HL-60/S4 treated with phorbol 12-myristate 13-acetate at 8.2 ng/mL for 4 days and 3 days (cell line): Measurements from ENCODE around the gene TM7SF2.
"Not testable (repeated sequence)": the region's sequence is repeated elsewhere in the genome, so short reads cannot be mapped to it uniquely, and the experiment has no call there.

Experiments
- in situ Hi-C: fragments of 300-500 bp; cut with MboI; formaldehyde crosslinking; loops from 2 replicates; pipeline ENCODE4 v1.15.0; 2022; ENCODE audit warnings: low sequenced_read_pairs

The TM7SF2 gene

DNA sequence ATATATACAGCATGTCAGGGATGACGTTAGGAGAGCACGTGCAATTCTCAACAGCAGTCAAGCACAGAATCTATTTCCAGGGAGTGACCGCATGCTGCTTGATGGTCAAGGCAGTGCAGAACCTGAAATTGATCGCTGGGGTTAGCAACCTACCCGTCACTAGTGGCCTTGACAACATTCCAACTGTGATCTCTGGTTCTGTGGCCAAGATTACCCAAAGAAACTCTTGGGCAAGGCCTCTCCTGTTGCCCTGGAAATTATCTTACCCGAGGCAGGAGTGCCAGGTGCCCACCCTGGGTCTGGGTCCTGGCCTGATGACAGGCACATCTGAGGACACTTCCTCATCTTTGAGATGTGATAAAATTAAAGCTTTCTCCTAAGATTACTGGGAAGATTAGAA is 2.2 kb downstream of the TM7SF2 start:
- in situ Hi-C loops: no loop called here

DNA sequence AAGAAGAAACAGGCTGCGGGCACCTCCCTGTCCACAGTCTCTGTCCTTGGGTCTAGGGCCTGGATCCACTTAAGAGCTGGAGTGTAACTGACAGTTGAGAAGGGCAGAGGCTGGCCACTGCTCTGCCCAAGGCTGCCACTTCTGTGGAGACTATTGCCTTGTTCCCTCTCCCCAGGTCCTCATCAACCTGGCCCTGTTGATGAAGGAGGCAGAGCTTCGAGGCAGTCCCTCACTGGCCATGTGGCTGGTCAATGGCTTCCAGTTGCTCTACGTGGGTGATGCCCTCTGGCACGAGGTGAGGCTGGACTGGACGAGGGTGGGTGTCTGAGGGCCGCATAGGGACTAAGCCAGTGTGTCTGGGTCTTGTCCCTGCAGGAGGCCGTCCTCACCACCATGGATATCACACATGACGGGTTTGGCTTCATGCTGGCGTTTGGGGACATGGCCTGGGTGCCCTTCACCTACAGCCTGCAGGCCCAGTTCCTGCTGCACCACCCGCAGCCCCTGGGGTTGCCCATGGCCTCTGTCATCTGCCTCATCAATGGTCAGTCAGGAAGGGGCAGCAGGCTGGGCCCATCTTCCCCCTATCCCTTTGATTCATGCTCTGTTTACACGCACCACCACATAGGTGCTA is 3.0 kb downstream of the TM7SF2 start:
- in situ Hi-C loops: no loop called here

DNA sequence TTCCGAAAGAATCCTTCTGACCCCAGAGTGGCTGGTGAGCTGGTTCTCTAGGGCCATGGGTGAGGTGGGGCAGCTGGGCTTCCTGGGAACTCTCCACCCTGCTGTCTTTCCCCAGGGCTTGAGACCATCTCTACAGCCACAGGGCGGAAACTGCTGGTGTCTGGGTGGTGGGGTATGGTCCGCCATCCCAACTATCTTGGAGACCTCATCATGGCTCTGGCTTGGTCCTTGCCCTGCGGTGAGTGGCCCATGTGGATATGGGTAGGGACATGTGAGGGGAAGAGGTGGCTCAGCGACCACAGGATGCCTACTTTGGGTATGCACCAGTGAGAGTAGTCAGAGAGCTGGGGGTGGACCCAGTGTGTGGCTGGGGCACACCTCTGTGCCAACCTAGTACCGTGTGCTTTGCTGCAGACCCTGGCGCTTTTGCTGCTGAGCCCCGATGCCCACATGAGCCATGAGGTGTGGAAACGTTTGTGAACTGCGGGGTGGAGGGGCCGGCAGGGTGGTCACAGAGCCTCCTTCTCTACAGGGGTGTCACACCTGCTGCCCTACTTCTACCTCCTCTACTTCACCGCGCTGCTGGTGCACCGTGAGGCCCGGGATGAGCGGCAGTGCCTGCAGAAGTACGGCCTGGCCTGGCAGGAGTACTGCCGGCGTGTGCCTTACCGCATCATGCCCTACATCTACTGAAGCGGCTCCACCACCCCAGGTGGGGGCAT is 3.9 kb downstream of the TM7SF2 start:
- in situ Hi-C loops: no loop called here

DNA sequence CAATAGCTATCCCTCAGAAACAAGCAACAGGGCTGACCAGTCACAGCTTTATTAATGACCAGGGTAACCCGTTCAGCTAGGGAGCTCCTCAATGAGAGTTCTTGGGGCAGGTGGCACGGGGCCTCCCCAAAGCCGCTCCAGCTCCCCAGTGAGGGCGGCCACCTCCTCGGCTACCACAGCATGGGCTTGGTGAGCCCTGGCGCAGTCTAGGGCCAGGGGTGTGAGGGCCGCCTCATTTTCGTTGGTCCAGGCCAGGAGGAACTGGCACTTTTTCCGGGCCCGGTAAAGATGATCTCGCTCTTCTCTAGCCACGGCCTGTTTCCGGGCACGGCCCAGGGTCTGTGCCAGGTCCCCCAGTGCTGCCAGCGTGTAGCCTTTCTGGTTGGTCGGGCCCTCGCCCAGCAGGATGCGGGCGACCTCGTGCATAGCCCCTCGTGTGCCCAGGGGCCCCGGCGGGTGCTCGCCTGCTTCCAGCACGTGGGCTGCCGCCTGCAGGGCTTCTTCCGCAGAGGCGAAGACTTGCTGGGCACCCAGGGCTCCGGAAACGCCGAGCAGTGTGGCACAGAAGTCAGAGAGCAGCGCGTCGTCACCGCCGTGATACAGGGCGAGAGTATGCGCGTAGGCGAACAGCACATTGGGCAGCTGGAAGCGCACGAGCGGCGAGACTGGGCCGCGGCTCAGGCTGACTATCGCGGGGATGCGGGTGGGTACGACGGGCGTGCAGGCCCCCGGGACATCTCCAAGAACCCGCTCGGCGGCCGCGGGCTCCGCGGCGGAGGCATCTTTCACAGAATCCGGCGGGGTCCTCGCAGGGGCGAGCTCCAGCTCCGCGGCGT is 4.9 kb downstream of the TM7SF2 start:
- in situ Hi-C loops: no loop called here

DNA sequence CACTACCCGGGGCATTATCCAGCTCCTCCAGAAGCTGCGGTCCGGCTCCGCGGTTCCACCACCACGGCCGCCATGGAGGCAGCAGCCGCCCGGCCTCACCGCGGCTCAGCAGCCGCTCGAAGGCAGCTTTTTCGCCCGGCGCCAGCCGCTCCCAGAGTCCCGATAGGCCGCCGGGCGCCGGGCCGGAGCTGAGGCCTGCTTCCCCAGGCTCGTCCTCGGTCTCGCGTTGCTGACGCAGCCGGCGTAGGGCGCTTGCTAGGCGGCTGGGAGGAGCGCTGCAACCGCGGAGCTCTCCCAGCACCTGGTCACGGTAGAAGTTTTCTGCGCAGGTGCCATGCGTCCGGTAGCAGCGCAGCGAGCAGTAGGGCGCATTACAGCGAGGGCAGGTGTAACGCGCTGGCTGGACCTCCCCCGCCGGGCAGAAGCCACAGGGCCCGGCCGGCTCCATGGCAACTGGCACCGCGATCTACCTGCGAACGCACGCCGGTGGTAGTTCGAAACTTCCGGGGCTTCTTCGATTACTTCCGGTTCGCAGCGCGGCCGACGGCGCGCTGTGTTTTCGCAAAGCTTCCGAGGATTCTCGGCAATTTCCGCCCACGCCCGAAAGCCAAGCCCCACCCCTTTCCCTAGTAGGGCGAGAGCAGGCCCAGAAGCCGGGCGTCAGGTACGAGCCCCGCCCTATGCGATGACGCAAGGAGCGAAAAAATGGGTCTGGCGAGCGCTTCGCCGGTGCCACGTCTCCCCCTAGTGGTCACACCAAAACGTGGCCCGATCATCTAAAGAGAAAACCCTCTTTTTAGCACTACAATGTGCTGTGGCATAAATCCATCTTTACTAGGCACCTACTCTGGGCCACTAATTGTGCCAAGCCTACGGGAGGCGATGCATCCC is 5.8 kb downstream of the TM7SF2 start, which contains the start of gene ZNHIT2:
Gene ZNHIT2 (minus strand): TSS at position 496 of the 891 bp plus-strand sequence. CDS start 48 bp downstream, at position 448.
- in situ Hi-C loops: no loop called here

DNA sequence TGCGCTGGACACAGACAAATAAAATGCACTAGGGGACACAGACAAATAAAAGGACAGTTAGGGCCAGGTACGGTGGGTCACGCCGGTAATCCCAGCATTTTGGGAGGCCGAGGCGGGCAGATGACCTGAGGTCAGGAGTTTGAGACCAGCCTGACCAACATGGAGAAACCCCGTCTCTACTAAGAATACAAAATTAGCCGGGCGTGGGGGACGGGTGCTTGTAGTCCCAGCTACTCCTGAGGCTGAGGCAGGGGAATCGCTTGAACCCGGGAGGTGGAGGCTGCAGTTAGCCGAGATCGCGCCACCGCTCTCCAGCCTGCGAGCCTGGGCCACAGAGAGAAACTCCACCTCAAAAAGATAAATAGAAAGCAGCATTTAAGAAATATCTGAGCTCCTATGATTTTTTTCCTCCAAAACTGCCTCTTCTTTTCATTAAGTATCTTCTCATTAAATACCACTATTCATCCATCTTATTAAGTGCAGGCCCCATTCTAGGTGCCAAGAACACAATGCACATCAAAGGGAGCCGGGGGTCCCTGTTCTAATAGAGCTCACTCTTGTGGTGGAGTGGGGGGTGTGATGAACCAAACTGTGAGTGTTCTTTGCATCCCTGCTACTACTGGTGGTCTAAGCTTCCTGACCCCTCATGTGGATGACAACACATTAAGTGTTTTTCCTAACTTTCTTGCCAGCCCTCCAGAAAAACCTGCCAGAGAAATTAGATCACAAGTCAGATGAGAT is 6.6 kb downstream of the TM7SF2 start:
- in situ Hi-C loops: no loop called here

DNA sequence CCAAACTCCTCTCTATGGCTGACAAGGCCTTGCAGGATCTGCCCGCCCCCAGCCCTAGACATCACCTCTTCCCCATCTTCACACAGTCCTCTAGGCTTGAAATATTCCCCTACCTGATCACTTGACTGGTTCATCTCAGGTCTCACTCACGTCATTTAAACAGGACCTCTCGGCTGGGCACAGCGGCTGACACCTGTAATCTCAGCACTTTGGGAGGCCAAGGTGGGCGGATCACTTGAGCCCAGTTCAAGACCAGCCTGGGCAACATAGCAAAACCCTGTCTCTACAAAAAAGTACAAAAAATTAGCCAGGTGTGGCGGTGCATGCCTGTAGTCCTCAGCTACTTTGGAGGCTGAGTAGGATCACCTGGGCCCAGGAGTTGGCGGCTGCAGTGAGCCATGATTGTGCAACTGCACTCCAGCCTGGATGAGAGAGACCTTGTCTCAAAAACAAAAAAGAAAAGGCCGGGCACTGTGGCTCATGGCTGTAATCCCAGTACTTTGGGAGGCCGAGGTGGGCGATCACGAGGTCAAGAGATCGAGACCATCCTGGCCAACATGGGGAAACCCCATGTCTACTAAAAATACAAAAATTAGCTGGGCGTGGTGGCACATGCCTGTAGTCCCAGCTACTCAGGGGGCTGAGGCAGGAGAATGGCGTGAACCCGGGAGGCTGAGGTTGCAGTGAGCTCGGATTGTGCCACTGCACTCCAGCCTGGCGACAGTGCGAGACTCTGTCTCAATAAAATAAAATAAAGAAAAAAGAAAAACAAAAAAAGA is 7.4 kb downstream of the TM7SF2 start:
- in situ Hi-C loops: not testable (repeated sequence)

DNA sequence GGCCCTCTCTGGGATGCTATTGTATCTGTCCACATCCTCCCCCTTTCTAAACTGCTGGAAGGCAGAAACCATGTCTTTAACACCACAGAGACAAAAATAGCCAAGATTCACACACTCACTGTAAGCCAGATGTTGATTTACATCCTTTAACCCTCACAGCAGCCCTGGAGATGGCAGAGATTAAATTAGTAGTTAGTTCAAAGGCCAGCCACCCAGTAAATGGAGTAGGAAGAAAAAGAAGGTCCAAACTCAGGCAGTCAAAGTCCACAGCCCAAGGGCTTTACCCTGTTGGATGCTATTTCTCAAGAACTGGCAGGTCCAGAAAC is 8.0 kb downstream of the TM7SF2 start:
- in situ Hi-C loops: no loop called here

DNA sequence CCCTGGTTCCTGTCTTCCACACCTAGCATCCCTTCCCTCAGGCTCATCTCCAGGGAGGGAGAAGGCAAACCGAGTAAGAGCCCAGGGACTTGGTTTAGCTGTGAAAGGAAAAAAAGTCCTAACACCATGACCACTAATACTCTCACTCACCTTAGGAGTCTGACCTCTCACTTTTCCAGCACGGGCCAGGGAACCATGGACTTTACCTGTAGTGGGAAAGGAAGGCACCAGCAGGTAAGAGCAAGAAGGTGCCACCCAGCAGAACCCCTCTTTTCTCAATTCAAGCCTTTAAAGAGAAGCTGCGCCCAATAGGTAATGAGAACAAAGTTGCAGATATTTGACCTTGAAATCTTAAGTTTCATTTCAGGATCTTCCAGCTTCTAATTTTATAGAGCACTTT is 9.2 kb downstream of the TM7SF2 start:
- in situ Hi-C loops: no loop called here

DNA sequence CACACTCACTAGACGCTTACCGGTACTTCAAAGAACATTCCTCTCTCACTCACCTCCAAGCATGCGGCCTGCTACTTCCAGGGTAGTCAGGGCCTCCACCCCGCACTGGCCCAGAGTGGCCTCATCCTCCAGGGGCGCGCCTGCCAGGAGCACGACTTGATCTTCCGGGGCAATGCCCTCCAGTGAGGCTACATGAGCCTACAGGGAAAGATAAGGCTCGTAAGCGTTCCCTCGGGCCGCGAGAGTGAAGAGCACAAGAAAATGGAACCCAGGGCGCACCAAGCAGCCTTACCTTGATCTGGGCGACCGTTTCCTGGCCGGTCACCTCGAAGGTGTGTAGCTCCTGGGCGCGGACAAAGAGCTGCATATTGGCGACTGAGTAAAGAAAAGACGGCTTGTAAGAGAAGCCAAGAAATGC is 9.8 kb downstream of the TM7SF2 start:
- in situ Hi-C loops: no loop called here

DNA sequence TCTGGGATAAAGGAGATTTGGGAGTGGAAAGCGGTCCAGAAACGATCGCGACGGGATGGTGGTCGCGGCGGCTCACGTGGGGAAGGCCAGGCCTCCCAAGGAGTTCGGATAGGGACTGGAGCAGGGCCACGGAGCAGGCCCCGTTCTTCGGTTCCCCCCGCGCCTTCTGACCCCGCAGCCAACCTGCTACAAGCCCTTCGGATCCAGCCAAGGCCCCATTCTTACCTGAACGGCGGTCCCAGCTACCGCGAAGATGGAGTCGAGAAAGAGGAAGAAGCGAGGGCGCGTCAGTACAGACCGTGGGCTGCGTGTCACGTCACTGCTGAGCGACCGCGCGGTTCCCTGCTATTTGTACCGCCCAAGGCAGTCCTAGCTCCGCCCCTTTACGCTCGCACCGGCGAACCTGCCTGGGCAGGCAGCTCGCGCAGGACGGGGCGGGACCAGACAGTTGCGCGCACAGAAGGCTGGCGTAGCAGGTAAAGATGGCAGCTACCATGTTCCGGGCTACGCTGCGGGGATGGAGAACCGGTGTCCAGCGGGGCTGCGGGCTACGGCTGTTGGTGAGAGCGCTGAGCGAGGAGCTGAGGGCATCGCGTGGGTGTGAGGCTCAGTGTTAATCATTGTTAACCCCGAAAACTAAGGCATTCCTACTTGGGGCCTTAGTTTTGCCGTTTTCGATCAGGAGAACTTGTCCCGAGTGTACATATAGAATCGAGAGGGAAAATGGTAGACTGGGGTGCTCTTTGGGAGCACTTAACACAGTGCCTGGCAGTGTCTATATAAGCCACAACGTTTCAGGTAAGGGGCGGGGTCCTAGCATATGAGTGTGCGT is 10.4 kb downstream of the TM7SF2 start, which contains the start of the genes FAU and MRPL49:
Gene FAU (minus strand): TSS at position 270 of the 832 bp plus-strand sequence. CDS start 321 bp downstream, outside the sequence.
Gene MRPL49 (plus strand): TSS at position 457 of the 832 bp plus-strand sequence. CDS start 26 bp downstream, at position 483.
- in situ Hi-C loops: no loop called here

DNA sequence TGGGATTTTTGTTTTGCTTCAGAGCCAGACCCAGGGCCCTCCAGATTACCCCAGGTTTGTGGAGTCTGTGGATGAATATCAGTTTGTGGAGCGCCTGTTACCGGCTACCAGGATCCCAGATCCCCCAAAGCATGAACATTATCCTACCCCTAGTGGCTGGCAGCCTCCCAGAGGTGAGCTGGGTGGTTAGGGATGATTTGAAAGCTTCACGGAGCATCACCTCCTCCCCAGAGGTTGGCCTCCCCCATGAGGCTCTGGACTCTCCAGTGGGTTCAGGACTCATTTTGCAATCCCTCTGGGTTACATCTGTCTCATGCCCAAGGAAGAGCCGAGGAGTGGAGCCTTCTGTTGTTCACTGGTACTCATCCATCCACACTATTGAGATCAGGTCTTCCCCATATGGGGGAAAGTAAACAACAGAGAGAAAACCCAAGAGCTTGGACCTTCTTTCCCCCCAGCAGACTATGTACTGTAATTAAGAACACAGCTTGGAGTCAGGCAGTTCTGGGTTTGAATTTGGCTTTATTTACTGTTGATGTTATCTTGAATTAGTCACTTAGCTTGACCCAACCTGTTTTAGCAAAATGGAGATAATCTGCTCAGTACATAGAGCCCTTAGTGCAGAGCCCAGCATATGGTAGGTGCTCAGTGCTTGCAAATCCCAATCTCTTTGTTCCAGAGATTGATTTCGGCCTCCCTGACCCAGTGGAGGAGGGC is 13.0 kb downstream of the TM7SF2 start:
- in situ Hi-C loops: no loop called here

DNA sequence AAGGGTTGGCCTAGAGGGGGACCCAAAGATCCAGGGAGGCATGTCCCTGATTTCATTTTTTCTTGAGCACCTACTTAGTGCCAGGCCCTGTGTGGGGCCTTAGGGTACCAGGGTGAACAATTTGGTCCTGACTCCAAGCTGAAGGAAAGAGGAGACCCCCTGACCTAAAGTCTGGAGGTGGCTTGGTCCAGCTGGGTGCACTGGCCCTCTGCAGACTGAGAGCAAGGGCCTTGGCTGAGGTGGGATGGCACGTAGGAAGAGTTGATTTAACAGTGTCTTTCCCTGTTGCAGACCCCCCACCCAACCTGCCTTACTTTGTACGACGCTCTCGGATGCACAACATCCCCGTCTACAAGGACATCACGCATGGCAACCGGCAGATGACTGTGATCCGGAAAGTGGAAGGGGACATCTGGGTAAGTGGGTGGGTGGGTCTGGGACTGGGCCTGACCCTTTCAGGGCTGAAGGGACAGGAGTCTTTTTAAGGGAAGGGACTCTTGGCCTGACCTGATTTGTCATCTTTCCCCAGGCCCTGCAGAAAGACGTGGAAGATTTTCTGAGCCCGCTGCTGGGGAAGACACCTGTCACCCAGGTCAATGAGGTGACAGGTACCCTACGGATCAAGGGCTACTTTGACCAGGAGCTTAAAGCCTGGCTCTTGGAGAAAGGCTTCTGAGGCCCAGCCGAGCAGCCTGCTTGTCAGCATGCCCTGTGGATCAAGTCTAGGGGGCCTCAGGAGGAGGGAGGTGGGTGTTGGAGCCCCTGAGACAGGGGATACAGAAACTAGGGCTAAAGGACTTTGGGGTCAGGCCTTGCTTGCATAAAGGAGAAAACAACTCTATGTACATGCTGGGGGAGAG is 13.8 kb downstream of the TM7SF2 start:
- in situ Hi-C loops: no loop called here

DNA sequence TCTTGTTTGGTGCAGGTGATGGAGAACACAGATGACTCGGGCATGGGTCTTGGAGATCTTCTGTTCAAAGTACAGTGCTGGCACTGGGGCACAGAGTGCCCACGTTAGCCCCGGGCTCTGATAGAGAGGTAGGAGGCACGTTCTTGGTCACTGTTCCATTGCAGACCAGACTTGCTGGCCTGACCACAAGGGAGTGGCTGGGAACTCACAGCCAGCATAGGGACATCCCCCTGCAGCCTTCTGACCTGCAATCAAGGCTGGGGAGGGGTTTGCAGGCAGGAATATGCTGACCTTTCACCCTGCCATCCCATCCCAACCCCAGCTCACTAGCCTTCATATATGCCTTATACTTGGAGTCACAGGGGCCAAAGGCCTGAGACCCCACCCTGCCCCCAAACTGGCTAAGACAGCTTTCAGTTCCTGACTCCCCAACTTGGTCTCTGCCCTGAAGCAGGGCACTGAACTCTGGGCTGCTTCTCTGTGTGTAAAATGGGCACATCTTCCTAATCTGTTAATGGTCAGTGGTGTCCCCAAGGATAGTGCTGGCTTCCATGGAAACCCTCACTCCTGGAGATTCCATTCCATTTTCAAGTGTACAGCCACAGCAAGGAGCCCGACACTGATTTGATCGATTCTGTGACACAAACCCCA is 15.1 kb downstream of the TM7SF2 start:
- in situ Hi-C loops: no loop called here

DNA sequence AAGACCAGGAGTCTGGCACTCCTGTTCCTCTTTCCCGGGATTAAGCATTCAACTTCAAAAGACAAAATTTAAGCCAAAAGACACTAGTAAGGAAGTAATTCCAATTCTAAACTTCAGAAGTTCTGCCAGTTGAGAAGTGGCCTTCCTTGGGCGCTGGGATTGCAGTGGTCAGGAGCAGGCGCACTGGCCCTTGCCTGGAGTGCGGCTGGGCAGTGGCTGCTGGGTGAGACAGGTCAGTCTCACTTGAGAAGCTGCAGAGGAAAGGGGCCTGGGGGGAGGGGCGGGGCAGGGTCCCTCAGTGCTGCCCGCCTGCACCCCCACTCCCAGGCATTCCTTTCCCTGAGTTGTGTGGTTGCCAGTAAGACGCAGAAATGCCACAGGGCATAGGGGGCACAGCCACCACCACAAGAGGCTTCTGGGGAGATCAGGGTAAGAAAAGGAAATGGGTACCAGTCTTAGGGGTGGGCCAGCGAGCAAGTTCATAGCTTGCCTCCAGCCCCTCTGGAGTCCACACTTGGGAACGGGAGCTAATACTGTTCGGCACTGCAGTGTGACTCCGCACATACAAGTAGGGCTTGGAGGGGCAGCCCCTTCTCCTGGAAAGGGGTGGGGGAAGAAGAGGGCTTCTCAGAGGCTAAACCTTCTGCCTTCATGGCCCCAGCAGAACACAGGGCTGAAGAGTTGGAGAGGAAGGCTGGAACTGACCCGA is 16.0 kb downstream of the TM7SF2 start:
- in situ Hi-C loops: no loop called here
